Activated naive CD8-positive, alpha-beta T cell treated with anti-CD3 and anti-CD28 coated beads for 36 hours (primary cell): ENCODE results near the gene OR8G5. TPM values are rescaled to one million over a fixed set of nuclear protein-coding genes. Genes with fewer than 3 reads are reported as not detected.
"Not testable (repeated sequence)": the region's sequence is repeated elsewhere in the genome, so short reads cannot be mapped to it uniquely, and the experiment has no call there.

Experiments
- DNase-seq: peaks from one replicate; pipeline ENCODE4 v3.0.0; 2021
- H3K27ac Mint-ChIP-seq: one replicate; pipeline ENCODE4 v1.8.0; 2022; ENCODE audit warnings: mild to moderate bottlenecking, moderate library complexity, mixed read lengths
- H3K27me3 Mint-ChIP-seq: one replicate; pipeline ENCODE4 v1.8.0; 2022; ENCODE audit warnings: mild to moderate bottlenecking, mixed read lengths
- H3K36me3 Mint-ChIP-seq: one replicate; pipeline ENCODE4 v1.8.0; 2021; ENCODE audit warnings: mild to moderate bottlenecking, mixed read lengths
- H3K4me1 Mint-ChIP-seq: one replicate; pipeline ENCODE4 v1.8.0; 2021; ENCODE audit warnings: mixed read lengths
- H3K4me3 Mint-ChIP-seq: one replicate; pipeline ENCODE4 v1.8.0; 2022; ENCODE audit warnings: mild to moderate bottlenecking, moderate library complexity, mixed read lengths
- H3K9me3 Mint-ChIP-seq: one replicate; pipeline ENCODE4 v1.8.0; 2022; ENCODE audit warnings: mixed read lengths
- total RNA-seq, 2 experiments: library from RNA; stranded (reverse); gene quantifications; one replicate each; pipeline ENCODE4 v1.2.3, GENCODE V29; 2021

Gene OR8G5, protein sequence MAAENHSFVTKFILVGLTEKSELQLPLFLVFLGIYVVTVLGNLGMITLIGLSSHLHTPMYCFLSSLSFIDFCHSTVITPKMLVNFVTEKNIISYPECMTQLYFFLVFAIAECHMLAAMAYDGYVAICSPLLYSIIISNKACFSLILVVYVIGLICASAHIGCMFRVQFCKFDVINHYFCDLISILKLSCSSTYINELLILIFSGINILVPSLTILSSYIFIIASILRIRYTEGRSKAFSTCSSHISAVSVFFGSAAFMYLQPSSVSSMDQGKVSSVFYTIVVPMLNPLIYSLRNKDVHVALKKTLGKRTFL
- total RNA-seq, result not detected

DNA sequence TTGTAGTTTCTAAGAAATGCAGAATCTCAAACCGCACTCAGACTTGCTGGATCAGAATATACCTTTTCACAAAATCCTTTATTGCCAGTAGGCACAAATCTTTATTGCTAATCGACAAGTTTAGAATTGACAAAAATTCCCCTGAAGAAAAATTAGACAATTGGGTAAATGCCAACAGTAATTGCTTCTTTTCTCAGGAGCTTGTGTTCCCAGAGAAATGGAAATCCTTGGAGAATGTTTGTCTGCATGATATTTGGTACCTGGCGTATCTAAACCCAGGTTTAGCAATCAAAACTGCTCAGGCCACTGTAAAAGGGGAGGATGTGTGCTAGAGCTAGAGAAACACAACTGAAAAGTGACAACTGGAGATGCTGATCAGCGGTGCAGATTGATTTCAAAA lies at the start of gene OR8G5:
Gene OR8G5 (plus strand): TSS at position 301 of the 400 bp plus-strand sequence. CDS start 8,556 bp downstream, outside the sequence.
- Mint-ChIP-seq H3K4me1 (no peaks in the 10 kb centered on the region), H3K27ac (no peak within 1 kb of the TSS), H3K4me3 (no peak within 1 kb of the TSS), H3K9me3 (no peaks in the 10 kb centered on the region), H3K36me3 (no peaks in the 10 kb centered on the region), H3K27me3 (peaks cover 5% of the 10 kb centered on the region)
- no peak for DNase-seq

GRCh38 chr11:124207102-124207792 lies 48.9 kb upstream of the OR8G5 start:
- H3K4me1 Mint-ChIP-seq, result no peaks in the 10 kb centered on the region
- H3K9me3 Mint-ChIP-seq, result no peaks in the 10 kb centered on the region
- no peak overlapping the region for H3K27ac Mint-ChIP-seq
- H3K27me3 Mint-ChIP-seq, result no peaks in the 10 kb centered on the region
- H3K4me3 Mint-ChIP-seq, result no peak overlapping the region
- H3K36me3 Mint-ChIP-seq, result no peaks in the 10 kb centered on the region
- DNase-seq, result no peak

DNA sequence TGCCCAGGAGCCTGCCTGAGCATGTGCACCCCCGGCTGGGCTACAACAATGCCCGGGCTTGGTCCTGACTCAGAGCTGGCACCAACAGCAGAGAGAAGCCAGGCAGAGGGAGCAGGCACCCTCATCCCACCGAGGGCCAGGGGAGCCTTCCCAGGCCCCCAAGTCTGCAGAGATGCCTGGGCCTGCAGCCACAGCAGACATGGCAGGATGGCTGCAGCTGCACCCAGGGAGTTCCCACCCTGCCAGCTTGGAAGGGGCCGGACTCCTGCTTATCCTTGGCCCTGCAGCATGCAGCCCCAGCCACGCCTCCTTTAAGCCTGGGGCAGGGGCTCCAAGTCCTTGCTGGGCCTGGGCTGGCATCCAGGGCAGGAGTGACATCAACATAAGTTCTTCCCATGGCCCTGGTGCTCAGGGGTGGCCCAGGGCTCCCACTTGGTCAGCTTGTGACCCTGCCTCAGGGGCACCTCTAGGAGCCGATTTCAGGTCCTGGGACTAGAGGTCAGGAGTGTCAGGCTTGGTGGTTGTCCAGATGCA lies 46.3 kb upstream of the OR8G5 start:
- Mint-ChIP-seq H3K9me3 (no peaks in the 10 kb centered on the region), H3K4me3 (no peak overlapping the region), H3K27ac (no peak overlapping the region), H3K4me1 (no peaks in the 10 kb centered on the region), H3K36me3 (no peaks in the 10 kb centered on the region), H3K27me3 (no peaks in the 10 kb centered on the region)
- DNase-seq, result no peak

- no peaks in the 10 kb centered on the region for H3K4me1 Mint-ChIP-seq
- H3K4me3 Mint-ChIP-seq, result no peak overlapping the region
- no peaks in the 10 kb centered on the region for H3K36me3 Mint-ChIP-seq
These were observed 45.8 kb upstream of the OR8G5 start for GRCh38 chr11:124210421-124210820.

GRCh38 chr11:124211321-124211720 lies 44.9 kb upstream of the OR8G5 start:
- H3K4me3 Mint-ChIP-seq, result no peak overlapping the region
- no peaks in the 10 kb centered on the region for H3K27me3 Mint-ChIP-seq
- H3K9me3 Mint-ChIP-seq, result no peaks in the 10 kb centered on the region
- DNase-seq, result no peak
- H3K27ac Mint-ChIP-seq, result no peak overlapping the region
- H3K4me1 Mint-ChIP-seq, result no peaks in the 10 kb centered on the region
- no peaks in the 10 kb centered on the region for H3K36me3 Mint-ChIP-seq

More at GRCh38 chr11:124210421-124210820, 45.8 kb upstream of the OR8G5 start:
- no peak for DNase-seq
- no peak overlapping the region for H3K27ac Mint-ChIP-seq
- no peaks in the 10 kb centered on the region for H3K27me3 Mint-ChIP-seq
- no peaks in the 10 kb centered on the region for H3K9me3 Mint-ChIP-seq

GRCh38 chr11:124214027-124214426 lies 42.1 kb upstream of the OR8G5 start:
- Mint-ChIP-seq H3K27ac (no peak overlapping the region), H3K27me3 (no peaks in the 10 kb centered on the region), H3K9me3 (no peaks in the 10 kb centered on the region), H3K4me1 (no peaks in the 10 kb centered on the region), H3K36me3 (no peaks in the 10 kb centered on the region), H3K4me3 (no peak overlapping the region)
- no peak for DNase-seq

GRCh38 chr11:124219126-124219525 lies 37.0 kb upstream of the OR8G5 start:
- no peak for DNase-seq
- no peaks in the 10 kb centered on the region for H3K9me3 Mint-ChIP-seq
- H3K27me3 Mint-ChIP-seq, result peaks cover 4% of the 10 kb centered on the region
- no peaks in the 10 kb centered on the region for H3K36me3 Mint-ChIP-seq
- no peak overlapping the region for H3K27ac Mint-ChIP-seq
- H3K4me1 Mint-ChIP-seq, result no peaks in the 10 kb centered on the region
- no peak overlapping the region for H3K4me3 Mint-ChIP-seq

- Mint-ChIP-seq H3K4me3 (no peak overlapping the region), H3K27me3 (peaks cover 19% of the 10 kb centered on the region), H3K27ac (no peak overlapping the region), H3K9me3 (no peaks in the 10 kb centered on the region), H3K36me3 (no peaks in the 10 kb centered on the region), H3K4me1 (no peaks in the 10 kb centered on the region)
- DNase-seq, result no peak
These were observed 33.8 kb upstream of the OR8G5 start for GRCh38 chr11:124222407-124222806.

GRCh38 chr11:124224618-124225423 lies 31.4 kb upstream of the OR8G5 start:
- H3K9me3 Mint-ChIP-seq, H3K36me3 Mint-ChIP-seq, H3K4me3 Mint-ChIP-seq, H3K4me1 Mint-ChIP-seq, DNase-seq, H3K27ac Mint-ChIP-seq: not testable (repeated sequence)
- peaks cover 24% of the 10 kb centered on the region for H3K27me3 Mint-ChIP-seq

- no peak for DNase-seq
- H3K9me3 Mint-ChIP-seq, result no peaks in the 10 kb centered on the region
- H3K36me3 Mint-ChIP-seq, result no peaks in the 10 kb centered on the region
- H3K4me3 Mint-ChIP-seq, result no peak overlapping the region
- H3K4me1 Mint-ChIP-seq, result no peaks in the 10 kb centered on the region
- peaks cover 26% of the 10 kb centered on the region for H3K27me3 Mint-ChIP-seq
- no peak overlapping the region for H3K27ac Mint-ChIP-seq
These were observed 30.7 kb upstream of the OR8G5 start for GRCh38 chr11:124225471-124225870.

DNA sequence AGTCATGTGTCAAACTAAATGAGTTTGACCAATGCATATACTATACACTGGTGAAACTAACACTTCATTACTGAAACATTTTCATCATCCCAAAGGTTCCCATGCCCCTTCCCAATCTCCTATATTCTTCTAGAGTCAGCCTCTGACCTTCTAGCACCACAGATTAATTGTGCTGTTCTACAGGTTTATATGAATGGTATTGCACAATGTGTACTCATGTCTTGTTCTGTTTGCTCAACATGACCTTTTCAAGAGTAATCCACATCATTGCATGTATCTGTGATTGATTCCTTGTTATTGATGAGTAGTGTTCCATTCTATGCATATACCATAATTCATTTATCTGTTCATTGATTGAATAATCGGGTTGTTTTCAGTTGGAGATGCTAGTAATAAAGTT lies 22.8 kb upstream of the OR8G5 start:
- Mint-ChIP-seq H3K9me3 (peaks cover 1% of the 10 kb centered on the region), H3K27me3 (peaks cover 7% of the 10 kb centered on the region), H3K4me3 (no peak overlapping the region), H3K27ac (no peak overlapping the region), H3K4me1 (no peaks in the 10 kb centered on the region), H3K36me3 (no peaks in the 10 kb centered on the region)
- no peak for DNase-seq

DNA sequence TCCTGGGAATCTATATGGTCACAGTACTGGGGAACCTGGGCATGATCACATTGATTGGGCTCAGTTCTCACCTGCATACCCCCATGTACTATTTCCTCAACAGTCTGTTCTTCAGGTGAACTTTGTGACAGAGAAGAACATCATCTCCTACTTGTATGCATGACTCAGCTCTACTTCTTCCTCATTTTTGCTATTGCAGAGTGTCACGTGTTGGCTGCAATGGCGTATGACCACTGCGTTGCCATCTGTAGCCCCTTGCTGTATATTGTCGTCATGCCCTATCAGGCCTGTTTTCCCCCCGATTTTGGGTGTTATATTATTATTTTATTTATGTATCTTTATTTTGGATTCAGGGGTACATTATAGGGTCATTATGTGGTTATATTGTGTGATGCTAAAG lies 17.7 kb upstream of the OR8G5 start:
- Mint-ChIP-seq H3K4me1 (no peaks in the 10 kb centered on the region), H3K9me3 (peaks cover 1% of the 10 kb centered on the region), H3K36me3 (no peaks in the 10 kb centered on the region), H3K27ac (no peak overlapping the region), H3K4me3 (no peak overlapping the region), H3K27me3 (peaks cover 5% of the 10 kb centered on the region)
- DNase-seq, result no peak

DNA sequence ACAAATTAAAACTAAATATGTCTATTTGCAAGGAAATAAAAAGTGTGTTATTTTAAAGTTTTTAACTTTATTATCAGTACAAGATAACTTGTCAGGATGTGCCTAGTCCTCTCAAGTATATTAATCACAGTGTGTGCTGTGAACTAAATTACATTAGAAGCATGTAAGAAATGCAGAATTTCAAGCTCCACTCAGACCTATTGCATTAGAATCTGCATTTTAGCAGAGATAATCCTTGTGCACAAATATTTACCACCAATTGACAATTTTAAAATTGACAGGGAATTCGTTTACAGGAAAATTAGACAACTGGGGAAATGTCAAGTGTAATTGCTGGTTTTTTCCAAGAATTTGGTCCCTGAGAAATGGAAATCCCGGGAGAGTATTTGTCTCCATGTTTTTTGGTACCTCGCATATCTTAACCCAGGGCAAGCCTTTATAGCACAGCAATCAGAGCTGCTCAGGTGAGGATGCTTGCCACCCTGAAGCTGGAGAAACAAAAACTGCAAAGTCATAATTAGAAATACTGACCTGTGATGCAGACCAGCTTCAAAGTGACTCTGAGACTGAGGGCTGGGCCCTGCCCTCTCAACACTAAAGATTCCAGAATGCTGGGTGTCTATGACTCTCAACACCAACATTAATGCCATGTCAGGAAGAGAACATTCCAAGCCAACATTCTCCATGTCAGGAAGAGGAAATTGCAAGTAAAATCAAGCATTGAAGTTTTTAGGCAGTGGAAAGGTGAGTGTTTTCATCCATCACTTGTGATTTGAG lies 15.4 kb upstream of the OR8G5 start, which contains the start of gene OR8G1:
Gene OR8G1 (plus strand): TSS at position 475 of the 777 bp plus-strand sequence. CDS start 8,581 bp downstream, outside the sequence.
- Mint-ChIP-seq H3K9me3 (peaks cover 1% of the 10 kb centered on the region), H3K4me1 (no peaks in the 10 kb centered on the region), H3K27ac (no peak within 1 kb of the TSS), H3K27me3 (peaks cover 5% of the 10 kb centered on the region), H3K36me3 (no peaks in the 10 kb centered on the region), H3K4me3 (no peak within 1 kb of the TSS)
- DNase-seq, result no peak

GRCh38 chr11:124249869-124250268 lies 6.3 kb upstream of the OR8G5 start:
- H3K4me1 Mint-ChIP-seq, H3K27ac Mint-ChIP-seq, H3K9me3 Mint-ChIP-seq, H3K27me3 Mint-ChIP-seq, H3K36me3 Mint-ChIP-seq, H3K4me3 Mint-ChIP-seq, DNase-seq: not testable (repeated sequence)
